Gastrocnemius medialis (tissue), 4 donors: Measurements from ENCODE around the gene BCL7A. TPM values are rescaled to one million over a fixed set of nuclear protein-coding genes. Genes with fewer than 3 reads are reported as not detected.

Experiments used
- ATAC-seq, 2 donors: fragments of 150-250 bp; one replicate each; pipeline ENCODE4 v1.9.1; 2016
- DNase-seq, 2 donors: peaks; one replicate each; pipeline ENCODE4 v3.0.0-alpha.2; 2019
- H3K27ac ChIP-seq, 4 donors: fragments of 200-600 bp; sonication (generic); 1 replicate in 1 of 4; 2 replicates in 3 of 4; pipeline ENCODE4 v1.5.1; 2016 to 2018; ENCODE audit warnings: mild to moderate bottlenecking in 2 of 4, moderate library complexity in 1 of 4
- H3K27me3 ChIP-seq, 3 donors: fragments of 200-600 bp; sonication (generic) in 2 of 3; 1 replicate in 1 of 3; 2 replicates in 2 of 3; pipeline versions ENCODE4 v1.5.1 to v1.6.0; 2016 to 2019; ENCODE audit warnings: mild to moderate bottlenecking in 1 of 3, moderate library complexity in 1 of 3
- H3K36me3 ChIP-seq, 2 donors: fragments of 200-600 bp; sonication (generic) in 1 of 2; one replicate each; pipeline ENCODE4 v1.5.1; 2017 to 2018
- H3K4me1 ChIP-seq, 2 donors: fragments of 200-600 bp; sonication (generic) in 1 of 2; one replicate each; pipeline ENCODE4 v1.5.1; 2016 to 2017; ENCODE audit warnings: mild to moderate bottlenecking in 2 of 2
- H3K4me3 ChIP-seq, 4 donors: fragments of 200-600 bp; sonication (generic) in 3 of 4; 1 replicate in 1 of 4; 2 replicates in 3 of 4; pipeline ENCODE4 v1.5.1; 2016 to 2019; ENCODE audit warnings: mild to moderate bottlenecking in 2 of 4
- H3K9me3 ChIP-seq, 3 donors: fragments of 200-600 bp; sonication (generic) in 2 of 3; 1 replicate in 1 of 3; 2 replicates in 2 of 3; pipeline ENCODE4 v1.5.1; 2016 to 2019
- CTCF ChIP-seq, 5 experiments: fragments of 450-650 bp in 3 of 5; fragments of 200-600 bp in 2 of 5; sonication (generic) in 2 of 5; IDR thresholded peaks in 4 of 5; conservative IDR thresholded peaks in 1 of 5; 1 replicate in 4 of 5; 2 replicates in 1 of 5; pipeline ENCODE4 v1.5.1; 2016 to 2019; ENCODE audit warnings: antibody characterized with exemption in 5 of 5, mild to moderate bottlenecking in 3 of 5, moderate library complexity in 3 of 5
- POLR2A ChIP-seq, 2 donors: fragments of 450-650 bp; IDR thresholded peaks; one replicate each; pipeline ENCODE4 v1.6.1; 2017; ENCODE audit warnings: antibody characterized with exemption in 2 of 2, mild to moderate bottlenecking in 2 of 2, moderate library complexity in 2 of 2
- in situ Hi-C, 4 donors: fragments of 200-750 bp; cut with MboI; loops; one replicate each; pipeline versions ENCODE4 v1.15.0 to v1.8.0; 2017; ENCODE audit warnings: low sequenced_read_pairs in 4 of 4
- intact Hi-C: fragments of 100-400 bp; cut with DNase I; formaldehyde crosslinking; loops from one replicate; pipeline ENCODE4 v1.15.1; 2023; ENCODE audit warnings: low total_unique reads
- total RNA-seq, 4 donors: library from RNA; depleted of rRNA; stranded (reverse); fragments of >200 nt; gene quantifications; one replicate each; pipeline versions ENCODE4 v1.1.0 to v1.2.3, GENCODE V29; 2016

BCL7A gene
- total RNA-seq, 4 donors from 2014 or later, result 9.8 to 23.5 (median 13.7) TPM

GRCh38 chr12:122093098-122093883 lies 71.6 kb downstream of the BCL7A start:
- DNase-seq (no peak), ATAC-seq (no peak)
- TF ChIP-seq POLR2A (IDR thresholded peaks at IDR 0.05) (no peak), CTCF (IDR thresholded peaks at IDR 0.05 in 4 of 5, conservative IDR thresholded peaks at IDR 0.05 in 1 of 5) (no peak)
- H3K4me3 ChIP-seq, result no peak overlapping the region
- no peaks in the 10 kb centered on the region for H3K36me3 ChIP-seq
- in situ Hi-C loops (no loop called here), intact Hi-C loops (loop anchor here (5.0 kb wide), 1 partner anchor 1331 kb away; no protein-coding TSS in a partner anchor)
- no peaks in the 10 kb centered on the region for H3K9me3 ChIP-seq
- no peaks in the 10 kb centered on the region for H3K27me3 ChIP-seq
- H3K4me1 ChIP-seq, result peaks cover 90 to 100% of the 10 kb centered on the region in 2 donors
- peak overlapping the region; percentile 90 to 97 (median 94) for H3K27ac ChIP-seq

- H3K4me3 ChIP-seq, result no peak overlapping the region
- in situ Hi-C loops (no loop called here), intact Hi-C loops (loop anchor here (5.0 kb wide), 1 partner anchor 1332 kb away; no protein-coding TSS in a partner anchor)
- H3K9me3 ChIP-seq, result no peaks in the 10 kb centered on the region
- ATAC-seq (no peak), DNase-seq (no peak)
- no peaks in the 10 kb centered on the region for H3K27me3 ChIP-seq
- H3K27ac ChIP-seq, result peak overlapping the region; percentile 90 to 97 (median 94)
- no peaks in the 10 kb centered on the region for H3K36me3 ChIP-seq
- TF ChIP-seq POLR2A (IDR thresholded peaks at IDR 0.05) (no peak), CTCF (IDR thresholded peaks at IDR 0.05 in 4 of 5, conservative IDR thresholded peaks at IDR 0.05 in 1 of 5) (no peak)
- peaks cover 90 to 100% of the 10 kb centered on the region in 2 donors for H3K4me1 ChIP-seq
These were observed 72.6 kb downstream of the BCL7A start for GRCh38 chr12:122094137-122094734.

- H3K9me3 ChIP-seq, result no peaks in the 10 kb centered on the region
- no peak for TF ChIP-seq POLR2A (IDR thresholded peaks at IDR 0.05)
- no peak for TF ChIP-seq CTCF (IDR thresholded peaks at IDR 0.05 in 4 of 5, conservative IDR thresholded peaks at IDR 0.05 in 1 of 5)
- peaks cover 90 to 100% of the 10 kb centered on the region in 2 donors for H3K4me1 ChIP-seq
- in situ Hi-C loops (no loop called here), intact Hi-C loops (loop anchor here (5.0 kb wide), 1 partner anchor 1333 kb away; no protein-coding TSS in a partner anchor)
- no peaks in the 10 kb centered on the region for H3K36me3 ChIP-seq
- H3K27ac ChIP-seq, result peak overlapping the region; percentile 90 to 97 (median 94)
- H3K4me3 ChIP-seq, result no peak overlapping the region
- DNase-seq (peak in 1 of 2 donors; percentile 25), ATAC-seq (no peak)
- no peaks in the 10 kb centered on the region for H3K27me3 ChIP-seq
These were observed 73.3 kb downstream of the BCL7A start for GRCh38 chr12:122094735-122095631.

GRCh38 chr12:122096014-122096413 lies 74.3 kb downstream of the BCL7A start:
- no peaks in the 10 kb centered on the region for H3K27me3 ChIP-seq
- no peak for ATAC-seq
- H3K4me1 ChIP-seq, result peaks cover 90 to 100% of the 10 kb centered on the region in 2 donors
- in situ Hi-C loops (no loop called here), intact Hi-C loops (no loop called here)
- H3K36me3 ChIP-seq, result no peaks in the 10 kb centered on the region
- H3K4me3 ChIP-seq, result peak overlapping the region in 3 of 4 donors; percentile 10 to 28 (median 14)
- TF ChIP-seq POLR2A (IDR thresholded peaks at IDR 0.05), result no peak
- H3K27ac ChIP-seq, result peak overlapping the region; percentile 90 to 97 (median 94)
- no peaks in the 10 kb centered on the region for H3K9me3 ChIP-seq
- no peak for DNase-seq
